ENCODE data around the gene RALGPS2. TPM values are rescaled to one million over a fixed set of nuclear protein-coding genes. Genes with fewer than 3 reads are reported as not detected.

Gene RALGPS2
- total RNA-seq, 1 donor from 2014 or later, result 29.8 TPM

DNA sequence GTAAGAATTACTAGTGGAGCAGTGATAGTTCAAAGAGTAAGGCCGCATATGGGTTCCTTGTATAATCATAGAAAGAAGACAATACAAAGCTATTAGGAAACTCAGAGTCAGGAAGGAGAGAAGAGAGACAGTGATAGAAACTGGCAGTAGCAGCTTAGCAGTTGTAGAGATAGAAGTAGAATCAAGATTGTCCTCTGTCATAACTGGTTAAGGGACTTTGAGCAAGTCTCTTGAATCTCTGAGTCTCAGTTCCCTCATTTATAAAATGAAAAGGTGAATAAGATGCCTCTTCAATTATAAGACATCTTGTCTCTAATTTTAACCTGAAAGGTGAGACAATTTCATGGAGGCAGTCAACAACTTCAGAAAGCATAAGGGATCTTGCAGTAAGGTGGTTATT lies 6.5 kb upstream of the RALGPS2 start:
- H3K27me3 Mint-ChIP-seq (ENCODE audit: unreplicated experiment), result no peaks in the 10 kb centered on the region
- no peaks in the 10 kb centered on the region for H3K9me3 Mint-ChIP-seq (ENCODE audit: unreplicated experiment)
- peaks cover 3% of the 10 kb centered on the region for H3K4me1 Mint-ChIP-seq (ENCODE audit: unreplicated experiment)
- no peak for DNase-seq (ENCODE audit: low spot score)
- H3K27ac Mint-ChIP-seq (ENCODE audit: unreplicated experiment), result no peak overlapping the region
- H3K4me3 Mint-ChIP-seq (ENCODE audit: unreplicated experiment), result no peak overlapping the region
- TF ChIP-seq, protein P1, sequence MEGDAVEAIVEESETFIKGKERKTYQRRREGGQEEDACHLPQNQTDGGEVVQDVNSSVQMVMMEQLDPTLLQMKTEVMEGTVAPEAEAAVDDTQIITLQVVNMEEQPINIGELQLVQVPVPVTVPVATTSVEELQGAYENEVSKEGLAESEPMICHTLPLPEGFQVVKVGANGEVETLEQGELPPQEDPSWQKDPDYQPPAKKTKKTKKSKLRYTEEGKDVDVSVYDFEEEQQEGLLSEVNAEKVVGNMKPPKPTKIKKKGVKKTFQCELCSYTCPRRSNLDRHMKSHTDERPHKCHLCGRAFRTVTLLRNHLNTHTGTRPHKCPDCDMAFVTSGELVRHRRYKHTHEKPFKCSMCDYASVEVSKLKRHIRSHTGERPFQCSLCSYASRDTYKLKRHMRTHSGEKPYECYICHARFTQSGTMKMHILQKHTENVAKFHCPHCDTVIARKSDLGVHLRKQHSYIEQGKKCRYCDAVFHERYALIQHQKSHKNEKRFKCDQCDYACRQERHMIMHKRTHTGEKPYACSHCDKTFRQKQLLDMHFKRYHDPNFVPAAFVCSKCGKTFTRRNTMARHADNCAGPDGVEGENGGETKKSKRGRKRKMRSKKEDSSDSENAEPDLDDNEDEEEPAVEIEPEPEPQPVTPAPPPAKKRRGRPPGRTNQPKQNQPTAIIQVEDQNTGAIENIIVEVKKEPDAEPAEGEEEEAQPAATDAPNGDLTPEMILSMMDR (IDR thresholded peaks at IDR 0.05; ENCODE audit: unreplicated experiment), result no peak
- H3K36me3 Mint-ChIP-seq (ENCODE audit: low read depth, unreplicated experiment), result no peaks in the 10 kb centered on the region

DNA sequence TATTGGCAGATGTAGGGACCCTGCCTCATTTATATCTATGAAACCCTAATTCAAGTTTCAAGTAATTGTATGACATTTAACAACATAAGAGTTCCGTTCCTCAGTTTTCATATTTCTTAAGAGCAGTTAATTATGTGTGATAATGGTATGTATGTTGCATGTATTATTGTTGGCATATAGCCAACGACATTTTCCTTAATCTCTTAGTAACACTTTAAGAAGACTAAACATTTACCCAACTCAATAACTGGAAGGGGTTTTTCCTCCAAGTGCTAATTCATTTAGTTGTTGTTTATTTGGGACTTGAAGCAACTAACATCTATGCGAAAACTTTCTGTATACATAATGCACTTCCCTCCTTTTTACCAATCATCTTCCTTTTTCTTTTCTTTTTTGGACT lies 1.5 kb upstream of the RALGPS2 start:
- no peak overlapping the region for H3K27ac Mint-ChIP-seq (ENCODE audit: unreplicated experiment)
- peaks cover 7% of the 10 kb centered on the region for H3K27me3 Mint-ChIP-seq (ENCODE audit: unreplicated experiment)
- no peaks in the 10 kb centered on the region for H3K36me3 Mint-ChIP-seq (ENCODE audit: low read depth, unreplicated experiment)
- peaks cover 14% of the 10 kb centered on the region for H3K4me1 Mint-ChIP-seq (ENCODE audit: unreplicated experiment)
- peak overlapping the region; percentile 93 for H3K4me3 Mint-ChIP-seq (ENCODE audit: unreplicated experiment)
- DNase-seq (ENCODE audit: low spot score), result no peak
- no peaks in the 10 kb centered on the region for H3K9me3 Mint-ChIP-seq (ENCODE audit: unreplicated experiment)
- TF ChIP-seq, protein P1 (IDR thresholded peaks at IDR 0.05; ENCODE audit: unreplicated experiment), result no peak

DNA sequence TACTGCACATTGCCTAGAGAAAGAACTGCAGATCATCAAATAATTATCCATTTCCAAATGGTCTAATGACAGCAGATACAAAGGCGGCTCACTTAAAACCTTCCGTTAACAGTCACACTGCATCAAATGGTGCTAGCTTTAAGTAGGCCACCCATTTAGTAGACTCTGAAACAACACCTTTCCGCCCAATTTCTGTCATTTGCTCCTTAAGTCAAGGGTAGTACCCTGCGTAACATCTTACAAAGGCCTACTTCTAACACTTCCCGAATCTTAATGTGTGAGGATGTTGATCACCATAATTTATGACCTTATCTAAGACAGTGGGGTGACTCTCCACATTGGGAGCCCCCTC lies 692 bp upstream of the RALGPS2 start:
- Mint-ChIP-seq H3K9me3 (ENCODE audit: unreplicated experiment) (no peaks in the 10 kb centered on the region), H3K4me3 (ENCODE audit: unreplicated experiment) (peak overlapping the region; percentile 93), H3K4me1 (ENCODE audit: unreplicated experiment) (peaks cover 14% of the 10 kb centered on the region), H3K27me3 (ENCODE audit: unreplicated experiment) (peaks cover 7% of the 10 kb centered on the region), H3K36me3 (ENCODE audit: low read depth, unreplicated experiment) (no peaks in the 10 kb centered on the region), H3K27ac (ENCODE audit: unreplicated experiment) (peak overlapping the region; percentile 55)
- DNase-seq (ENCODE audit: low spot score), result no peak
- TF ChIP-seq, protein P1 (IDR thresholded peaks at IDR 0.05; ENCODE audit: unreplicated experiment), result no peak

DNA sequence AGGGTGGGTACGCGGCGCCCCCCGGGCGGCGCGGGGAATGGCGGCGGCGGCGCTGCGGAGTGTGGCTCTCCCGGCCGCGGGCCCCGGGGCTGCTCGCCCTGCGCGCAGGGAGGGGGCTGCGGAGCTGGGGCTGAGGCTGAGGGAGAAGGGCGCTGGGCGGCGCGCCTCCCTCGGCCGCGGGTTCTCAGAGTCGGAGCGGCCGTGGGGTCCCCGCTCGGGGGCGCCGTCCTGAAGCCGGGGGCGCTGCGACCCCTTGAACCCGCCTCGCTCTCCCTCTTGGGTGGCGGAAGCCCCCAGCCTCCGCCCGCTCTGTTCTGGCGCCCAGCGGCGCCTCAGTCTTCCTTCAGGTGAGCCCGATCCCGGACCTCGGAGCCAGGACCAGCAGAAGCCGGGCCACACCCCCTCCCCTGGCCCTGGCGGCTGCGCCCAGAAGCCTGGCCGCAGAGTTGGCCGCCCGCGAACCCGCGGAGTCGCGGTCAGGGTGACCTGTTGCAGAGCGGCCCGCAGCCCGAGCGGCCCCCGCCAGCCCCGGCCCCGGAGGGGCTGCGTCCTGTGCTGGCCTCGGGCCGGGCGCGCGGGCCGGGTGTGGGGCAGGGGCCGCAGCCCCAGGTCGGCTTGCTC lies 532 bp downstream of the RALGPS2 start:
- DNase-seq (ENCODE audit: low spot score), result peak; percentile 67
- Mint-ChIP-seq H3K27ac (ENCODE audit: unreplicated experiment) (no peak overlapping the region), H3K27me3 (ENCODE audit: unreplicated experiment) (peaks cover 7% of the 10 kb centered on the region), H3K9me3 (ENCODE audit: unreplicated experiment) (no peaks in the 10 kb centered on the region), H3K36me3 (ENCODE audit: low read depth, unreplicated experiment) (no peaks in the 10 kb centered on the region), H3K4me1 (ENCODE audit: unreplicated experiment) (peaks cover 14% of the 10 kb centered on the region), H3K4me3 (ENCODE audit: unreplicated experiment) (peak overlapping the region; percentile 96)
- TF ChIP-seq, protein P1 (IDR thresholded peaks at IDR 0.05; ENCODE audit: unreplicated experiment), result no peak

DNA sequence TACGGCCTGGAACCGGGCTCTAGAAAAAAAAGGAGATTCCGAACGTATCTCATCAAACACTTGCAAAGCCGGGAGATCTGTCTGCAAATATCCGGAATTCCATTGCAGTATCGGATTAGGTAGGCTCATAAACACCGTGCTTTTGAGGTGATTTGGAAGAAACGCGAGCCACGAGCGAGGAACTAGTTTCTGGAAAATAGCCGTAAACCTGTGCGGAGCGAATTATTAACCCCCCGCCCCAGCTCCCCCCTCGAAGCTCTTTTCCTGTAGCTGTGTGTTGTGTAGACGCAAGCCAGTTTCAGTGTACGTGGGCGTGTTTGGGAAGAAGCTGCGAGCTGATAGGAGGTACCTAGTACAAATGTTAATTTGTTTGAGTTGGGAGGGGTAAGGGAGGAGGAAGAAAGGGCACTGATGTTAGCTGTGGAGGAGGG lies 1.1 kb downstream of the RALGPS2 start:
- TF ChIP-seq, protein P1 (IDR thresholded peaks at IDR 0.05; ENCODE audit: unreplicated experiment), result no peak
- peak overlapping the region; percentile 96 for H3K4me3 Mint-ChIP-seq (ENCODE audit: unreplicated experiment)
- DNase-seq (ENCODE audit: low spot score), result peak; percentile 43
- no peaks in the 10 kb centered on the region for H3K9me3 Mint-ChIP-seq (ENCODE audit: unreplicated experiment)
- H3K27me3 Mint-ChIP-seq (ENCODE audit: unreplicated experiment), result peaks cover 7% of the 10 kb centered on the region
- H3K4me1 Mint-ChIP-seq (ENCODE audit: unreplicated experiment), result peaks cover 14% of the 10 kb centered on the region
- H3K36me3 Mint-ChIP-seq (ENCODE audit: low read depth, unreplicated experiment), result no peaks in the 10 kb centered on the region
- H3K27ac Mint-ChIP-seq (ENCODE audit: unreplicated experiment), result peak overlapping the region; percentile 94
